OCI-LY1 (cell line): ENCODE data around the gene NEURL1.

ENCODE experiments used
- EZH2 ChIP-seq: fragments of 200-600 bp; sonication (generic), shearing (Covaris generic); IDR thresholded peaks from 2 replicates; pipeline ENCODE4 v1.8.0; 2017; ENCODE audit warnings: borderline replicate concordance, mixed run types, mild to moderate bottlenecking, antibody characterized with exemption, low read length, moderate library complexity, mixed read lengths
- TF ChIP-seq, protein P1 (sequence below): fragments of 200-600 bp; sonication (generic), shearing (Covaris generic); IDR thresholded peaks from 2 replicates; pipeline ENCODE4 v1.5.1; 2017; ENCODE audit warnings: mild to moderate bottlenecking, antibody characterized with exemption, low read length, moderate library complexity, mixed read lengths

DNA sequence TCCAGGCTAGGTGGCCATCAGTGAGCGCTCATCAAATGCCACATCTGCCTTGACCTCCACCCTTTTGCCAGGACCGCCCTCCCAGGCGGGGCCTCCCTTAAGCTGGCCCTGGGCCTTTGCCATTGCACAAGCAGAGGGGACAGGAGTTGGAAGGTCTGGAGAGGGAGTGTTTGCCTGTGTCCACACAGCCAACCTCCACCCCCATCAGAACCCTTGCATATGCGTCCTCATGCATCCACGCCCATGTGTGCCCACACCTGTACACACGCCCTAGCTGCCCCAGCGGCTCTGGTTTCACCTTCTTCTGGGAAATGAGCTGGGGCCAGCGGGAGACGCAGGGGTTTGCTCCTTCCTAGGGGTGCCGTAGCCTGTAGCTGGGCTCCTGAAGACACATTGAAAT, 64.0 kb downstream of the NEURL1 start:
- TF ChIP-seq, protein P1, sequence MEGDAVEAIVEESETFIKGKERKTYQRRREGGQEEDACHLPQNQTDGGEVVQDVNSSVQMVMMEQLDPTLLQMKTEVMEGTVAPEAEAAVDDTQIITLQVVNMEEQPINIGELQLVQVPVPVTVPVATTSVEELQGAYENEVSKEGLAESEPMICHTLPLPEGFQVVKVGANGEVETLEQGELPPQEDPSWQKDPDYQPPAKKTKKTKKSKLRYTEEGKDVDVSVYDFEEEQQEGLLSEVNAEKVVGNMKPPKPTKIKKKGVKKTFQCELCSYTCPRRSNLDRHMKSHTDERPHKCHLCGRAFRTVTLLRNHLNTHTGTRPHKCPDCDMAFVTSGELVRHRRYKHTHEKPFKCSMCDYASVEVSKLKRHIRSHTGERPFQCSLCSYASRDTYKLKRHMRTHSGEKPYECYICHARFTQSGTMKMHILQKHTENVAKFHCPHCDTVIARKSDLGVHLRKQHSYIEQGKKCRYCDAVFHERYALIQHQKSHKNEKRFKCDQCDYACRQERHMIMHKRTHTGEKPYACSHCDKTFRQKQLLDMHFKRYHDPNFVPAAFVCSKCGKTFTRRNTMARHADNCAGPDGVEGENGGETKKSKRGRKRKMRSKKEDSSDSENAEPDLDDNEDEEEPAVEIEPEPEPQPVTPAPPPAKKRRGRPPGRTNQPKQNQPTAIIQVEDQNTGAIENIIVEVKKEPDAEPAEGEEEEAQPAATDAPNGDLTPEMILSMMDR: no peak
- TF ChIP-seq EZH2: no peak
